Measurements from ENCODE around the gene TBC1D2B. TPM values are rescaled to one million over a fixed set of nuclear protein-coding genes. Genes with fewer than 3 reads are reported as not detected.

Gene TBC1D2B
- total and polyA plus RNA-seq, 4 donors: 8.4 to 119 (median 22.0) TPM

DNA sequence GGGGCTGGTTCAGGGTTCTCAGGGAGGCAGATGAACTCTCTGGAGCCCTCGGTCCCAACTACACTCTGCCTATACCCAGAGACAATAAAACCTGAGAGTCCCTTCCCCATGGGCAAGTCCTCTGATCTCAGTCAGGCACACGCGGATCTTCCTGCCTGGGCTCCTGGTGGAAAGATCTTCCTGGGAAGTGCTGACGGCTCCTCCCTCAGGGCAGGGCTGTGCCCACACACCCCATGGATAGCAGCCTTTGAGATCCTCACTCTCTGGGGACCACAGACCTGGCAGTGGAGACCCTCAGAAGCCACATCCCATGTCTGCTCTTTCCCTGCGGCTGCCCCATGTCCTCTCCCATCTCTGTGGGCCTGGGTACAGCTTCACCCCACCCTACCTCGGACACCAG, 25.2 kb upstream of the TBC1D2B start:
- H3K4me3 ChIP-seq (ENCODE audit: low read depth in 1 of 3, low read length in 3 of 3): no peak overlapping the region
- H3K4me1 ChIP-seq (ENCODE audit: control insufficient read depth in 4 of 4, insufficient read depth in 4 of 4, low read length in 3 of 4): peaks cover 0 to 3% (median 0%) of the 10 kb centered on the region in 4 donors
- no peak overlapping the region for H3K27ac ChIP-seq (ENCODE audit: low read depth in 1 of 2, low read length in 2 of 2)
- no peak for DNase-seq (ENCODE audit: low spot score)
- H3K36me3 ChIP-seq (ENCODE audit: control insufficient read depth in 4 of 4, insufficient read depth in 3 of 4, low read depth in 1 of 4, low read length in 3 of 4): no peaks in the 10 kb centered on the region
- H3K27me3 ChIP-seq (ENCODE audit: control insufficient read depth in 4 of 4, insufficient read depth in 4 of 4, low read length in 3 of 4): no peaks in the 10 kb centered on the region
- WGBS: 85% methylated on average over 6 of the region's 6 CpGs
- no peaks in the 10 kb centered on the region for H3K9me3 ChIP-seq (ENCODE audit: control insufficient read depth in 4 of 4, low read length in 3 of 4)
- no peak overlapping the region for H3K9ac ChIP-seq (ENCODE audit: low read depth in 1 of 2, low read length in 2 of 2)
- TF ChIP-seq JUND (IDR thresholded peaks at IDR 0.05) (no peak), TAF1 (conservative IDR thresholded peaks at IDR 0.05) (no peak), FOXA2 (IDR thresholded peaks at IDR 0.05) (no peak), ATF3 (IDR thresholded peaks at IDR 0.05) (no peak), NR2F2 (IDR thresholded peaks at IDR 0.05) (no peak), YY1 (IDR thresholded peaks at IDR 0.05) (no peak), RXRA (IDR thresholded peaks at IDR 0.05) (no peak), GABPA (IDR thresholded peaks at IDR 0.05 in 1 of 2, conservative IDR thresholded peaks at IDR 0.05 in 1 of 2) (no peak), REST (IDR thresholded peaks at IDR 0.05) (no peak), HNF4A (conservative IDR thresholded peaks at IDR 0.05) (no peak), SP1 (IDR thresholded peaks at IDR 0.05) (no peak), EGR1 (IDR thresholded peaks at IDR 0.05; ENCODE audit: low read depth in 2 of 2) (no peak)
- TF ChIP-seq, protein P1, sequence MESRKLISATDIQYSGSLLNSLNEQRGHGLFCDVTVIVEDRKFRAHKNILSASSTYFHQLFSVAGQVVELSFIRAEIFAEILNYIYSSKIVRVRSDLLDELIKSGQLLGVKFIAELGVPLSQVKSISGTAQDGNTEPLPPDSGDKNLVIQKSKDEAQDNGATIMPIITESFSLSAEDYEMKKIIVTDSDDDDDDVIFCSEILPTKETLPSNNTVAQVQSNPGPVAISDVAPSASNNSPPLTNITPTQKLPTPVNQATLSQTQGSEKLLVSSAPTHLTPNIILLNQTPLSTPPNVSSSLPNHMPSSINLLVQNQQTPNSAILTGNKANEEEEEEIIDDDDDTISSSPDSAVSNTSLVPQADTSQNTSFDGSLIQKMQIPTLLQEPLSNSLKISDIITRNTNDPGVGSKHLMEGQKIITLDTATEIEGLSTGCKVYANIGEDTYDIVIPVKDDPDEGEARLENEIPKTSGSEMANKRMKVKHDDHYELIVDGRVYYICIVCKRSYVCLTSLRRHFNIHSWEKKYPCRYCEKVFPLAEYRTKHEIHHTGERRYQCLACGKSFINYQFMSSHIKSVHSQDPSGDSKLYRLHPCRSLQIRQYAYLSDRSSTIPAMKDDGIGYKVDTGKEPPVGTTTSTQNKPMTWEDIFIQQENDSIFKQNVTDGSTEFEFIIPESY (IDR thresholded peaks at IDR 0.05): no peak

DNA sequence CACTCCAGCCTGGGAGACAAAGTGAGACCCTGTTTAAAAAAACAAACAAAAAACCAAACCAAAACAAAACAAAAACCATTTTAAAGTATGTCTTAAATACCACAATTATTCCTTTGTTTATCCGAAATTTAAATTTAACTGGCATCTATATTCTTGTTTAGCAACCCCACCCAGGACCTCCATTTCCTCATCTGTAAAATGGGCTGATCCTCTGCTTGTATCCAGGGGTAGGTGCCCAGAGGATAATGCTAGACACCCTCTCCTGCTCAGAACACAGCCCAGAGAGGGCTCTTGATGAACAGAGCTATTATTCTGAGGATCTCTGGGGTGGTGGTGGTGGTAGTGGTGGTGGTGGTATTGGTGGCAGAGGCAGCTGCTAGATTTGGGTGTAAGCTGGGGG, 24.7 kb upstream of the TBC1D2B start:
- H3K36me3 ChIP-seq (ENCODE audit: control insufficient read depth in 4 of 4, insufficient read depth in 3 of 4, low read depth in 1 of 4, low read length in 3 of 4): no peaks in the 10 kb centered on the region
- TF ChIP-seq RXRA (IDR thresholded peaks at IDR 0.05): no peak
- TF ChIP-seq, protein P1 (IDR thresholded peaks at IDR 0.05): no peak
- TF ChIP-seq, protein P2, sequence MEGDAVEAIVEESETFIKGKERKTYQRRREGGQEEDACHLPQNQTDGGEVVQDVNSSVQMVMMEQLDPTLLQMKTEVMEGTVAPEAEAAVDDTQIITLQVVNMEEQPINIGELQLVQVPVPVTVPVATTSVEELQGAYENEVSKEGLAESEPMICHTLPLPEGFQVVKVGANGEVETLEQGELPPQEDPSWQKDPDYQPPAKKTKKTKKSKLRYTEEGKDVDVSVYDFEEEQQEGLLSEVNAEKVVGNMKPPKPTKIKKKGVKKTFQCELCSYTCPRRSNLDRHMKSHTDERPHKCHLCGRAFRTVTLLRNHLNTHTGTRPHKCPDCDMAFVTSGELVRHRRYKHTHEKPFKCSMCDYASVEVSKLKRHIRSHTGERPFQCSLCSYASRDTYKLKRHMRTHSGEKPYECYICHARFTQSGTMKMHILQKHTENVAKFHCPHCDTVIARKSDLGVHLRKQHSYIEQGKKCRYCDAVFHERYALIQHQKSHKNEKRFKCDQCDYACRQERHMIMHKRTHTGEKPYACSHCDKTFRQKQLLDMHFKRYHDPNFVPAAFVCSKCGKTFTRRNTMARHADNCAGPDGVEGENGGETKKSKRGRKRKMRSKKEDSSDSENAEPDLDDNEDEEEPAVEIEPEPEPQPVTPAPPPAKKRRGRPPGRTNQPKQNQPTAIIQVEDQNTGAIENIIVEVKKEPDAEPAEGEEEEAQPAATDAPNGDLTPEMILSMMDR (IDR thresholded peaks at IDR 0.05; ENCODE audit: low read depth, low read length, missing input control): no peak
- TF ChIP-seq EGR1 (IDR thresholded peaks at IDR 0.05; ENCODE audit: low read depth in 2 of 2): no peak
- 85% methylated on average over 1 of the region's 1 CpG for WGBS

More for the DNA sequence above, 24.7 kb upstream of the TBC1D2B start:
- Histone ChIP-seq H3K27ac (ENCODE audit: low read depth in 1 of 2, low read length in 2 of 2) (no peak overlapping the region), H3K27me3 (ENCODE audit: control insufficient read depth in 4 of 4, insufficient read depth in 4 of 4, low read length in 3 of 4) (no peaks in the 10 kb centered on the region), H3K9me3 (ENCODE audit: control insufficient read depth in 4 of 4, low read length in 3 of 4) (no peaks in the 10 kb centered on the region), H3K9ac (ENCODE audit: low read depth in 1 of 2, low read length in 2 of 2) (no peak overlapping the region), H3K4me1 (ENCODE audit: control insufficient read depth in 4 of 4, insufficient read depth in 4 of 4, low read length in 3 of 4) (peaks cover 0 to 3% (median 0%) of the 10 kb centered on the region in 4 donors), H3K4me3 (ENCODE audit: low read depth in 1 of 3, low read length in 3 of 3) (no peak overlapping the region)
- no peak for DNase-seq (ENCODE audit: low spot score)

All from liver (tissue), 9 donors.